GM18508 (cell line): Measurements from ENCODE around the gene NKD2.

ENCODE experiments used
- ATAC-seq: cut with Tn5 transposase; IDR thresholded peaks from one replicate; pipeline ENCODE4 v1.9.1; 2021; ENCODE audit warnings: moderate number of reproducible peaks; ENCODE audit not compliant: insufficient read depth, unreplicated experiment

The NKD2 gene

DNA sequence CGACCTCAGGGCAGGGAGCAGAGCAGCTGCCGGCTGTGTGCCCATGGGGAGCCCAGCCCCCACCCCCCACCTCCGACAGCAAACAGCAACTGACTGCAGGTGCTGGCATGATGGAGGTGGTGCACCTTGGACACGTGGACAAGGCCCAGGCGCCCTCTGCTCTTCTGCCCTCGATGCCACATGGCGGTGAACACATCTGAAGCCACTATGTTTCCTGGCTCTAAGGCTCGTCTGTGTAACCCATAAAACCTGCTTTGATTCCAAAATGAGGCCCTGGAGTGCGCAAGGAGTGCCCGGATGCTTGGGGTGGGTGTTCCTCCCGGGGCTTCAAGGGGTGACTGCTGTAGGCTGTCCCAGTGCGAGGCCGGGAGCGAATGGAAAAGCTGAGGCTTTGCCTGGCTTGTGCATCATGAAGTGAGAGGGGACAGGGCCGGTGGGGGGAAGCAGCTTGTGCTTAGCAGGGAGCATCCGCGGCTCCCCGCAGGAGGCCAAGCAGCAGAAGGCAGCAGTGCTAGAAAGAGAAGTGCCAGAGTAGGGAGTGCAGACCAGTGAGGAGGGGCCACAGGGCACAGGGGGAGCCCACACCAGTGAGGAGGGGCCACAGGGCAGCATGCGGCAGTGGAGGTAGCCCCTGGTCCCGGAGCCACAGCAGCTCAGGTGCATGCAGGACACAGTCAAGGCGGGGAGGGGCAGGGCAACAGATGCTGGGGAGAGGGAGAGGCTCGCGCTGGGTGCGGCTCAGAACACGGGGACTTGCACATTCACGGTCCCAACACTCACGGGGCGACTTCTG lies 30.0 kb downstream of the NKD2 start:
- ATAC-seq = no peak

DNA sequence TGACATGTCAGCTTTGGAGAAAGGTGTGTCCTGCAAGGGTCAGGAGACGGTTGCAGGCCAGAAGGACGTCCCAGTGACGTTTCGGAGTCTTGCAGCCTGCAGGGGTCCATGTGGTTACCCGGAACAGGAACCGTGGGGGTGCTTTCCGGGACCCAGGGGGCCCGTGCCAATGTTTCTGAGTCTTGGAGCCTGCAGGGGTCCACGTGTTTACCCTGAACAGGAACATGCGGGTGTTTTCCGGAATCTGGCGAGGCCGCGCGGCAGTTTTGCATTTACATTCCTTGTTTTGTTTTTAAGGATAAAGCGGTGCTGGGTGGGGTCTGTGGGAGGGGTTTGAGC lies 30.6 kb downstream of the NKD2 start:
- ATAC-seq = no peak

DNA sequence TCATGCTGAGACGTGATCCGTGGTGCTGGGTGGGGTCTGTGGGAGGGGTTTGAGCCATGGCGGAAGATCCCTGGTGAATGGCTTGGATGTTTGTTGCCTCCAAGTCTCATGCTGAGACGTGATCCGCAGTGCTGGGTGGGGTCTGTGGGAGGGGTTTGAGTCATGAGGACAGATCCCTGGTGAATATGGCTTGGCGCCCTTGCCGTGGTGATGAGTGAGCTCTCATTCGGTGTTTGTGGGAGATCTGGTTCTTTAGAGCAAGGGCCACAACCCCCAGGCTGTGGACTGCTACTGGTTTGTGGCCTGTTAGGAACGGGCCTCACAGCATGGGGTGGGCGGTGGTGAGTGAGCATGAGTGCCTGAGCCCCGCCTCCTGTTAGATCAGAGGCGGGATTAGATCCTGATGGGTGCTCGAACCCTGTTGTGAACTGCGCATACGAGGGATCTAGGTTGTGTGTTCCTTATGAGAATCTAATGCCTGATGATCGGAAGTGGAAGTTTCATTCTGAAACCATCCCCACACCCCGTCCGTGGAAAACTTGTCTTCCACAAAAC lies 31.2 kb downstream of the NKD2 start:
- ATAC-seq = no peak

DNA sequence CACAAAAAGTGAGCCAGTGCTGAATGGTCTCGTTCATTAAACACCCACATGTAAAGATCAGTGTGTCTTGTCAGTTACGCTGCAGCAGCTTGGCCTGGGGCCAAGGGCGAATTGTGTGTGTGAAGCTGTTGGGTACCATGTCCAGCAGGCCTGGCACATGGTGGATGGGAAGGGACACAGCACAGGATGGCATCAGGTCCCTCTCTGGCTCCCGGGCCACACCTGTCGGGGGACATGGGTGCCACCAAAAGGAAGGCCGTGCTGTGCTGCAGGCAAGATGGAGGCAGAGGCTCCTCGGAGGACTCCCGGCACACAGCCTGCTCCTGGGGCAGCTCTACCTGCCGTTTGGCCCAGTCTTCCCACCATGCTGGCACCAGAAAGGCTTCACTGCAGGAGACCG lies 32.0 kb downstream of the NKD2 start:
- ATAC-seq = no peak

DNA sequence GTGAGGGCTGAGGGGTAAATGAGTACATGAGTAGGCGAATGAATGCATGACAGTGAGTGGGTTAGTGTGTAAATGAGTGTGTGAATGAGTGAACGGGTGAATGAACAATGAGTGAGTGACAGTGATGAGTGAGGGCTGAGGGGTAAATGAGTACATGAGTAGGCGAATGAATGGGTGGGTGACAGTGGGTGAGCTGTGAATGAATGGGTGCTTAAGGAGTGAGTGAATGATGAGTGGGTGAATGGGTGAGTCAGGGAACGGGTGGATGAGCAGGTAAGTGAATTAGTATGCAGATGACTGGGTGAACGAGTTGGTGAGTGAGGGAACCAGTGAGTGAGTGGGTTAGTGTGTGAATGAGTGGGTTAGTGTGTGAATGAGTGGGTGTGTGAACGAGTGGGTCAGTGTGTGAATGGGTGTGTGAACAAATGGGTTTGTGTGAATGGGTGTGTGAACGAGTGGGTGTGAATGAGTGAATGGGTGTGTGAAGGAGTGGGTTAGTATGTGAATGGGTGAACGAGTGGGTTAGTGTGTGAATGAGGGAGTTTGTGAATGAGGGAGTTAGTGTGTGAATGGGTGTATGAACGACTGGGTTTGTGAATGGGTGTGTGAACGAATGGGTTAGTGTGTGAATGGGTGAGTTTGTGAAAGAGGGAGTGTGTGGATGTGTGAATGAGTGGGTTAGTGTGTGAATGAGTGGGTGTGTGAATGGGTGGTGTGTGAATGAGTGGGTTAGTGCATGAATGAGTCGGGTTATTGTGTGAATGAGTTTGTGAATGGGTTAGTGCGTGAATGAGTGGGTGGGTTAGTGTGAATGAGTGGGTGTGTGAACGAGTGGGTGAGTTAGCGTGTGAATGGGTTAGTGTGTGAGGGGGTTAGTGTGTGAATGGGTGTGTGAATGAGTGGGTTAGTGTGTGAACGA lies 32.9 kb downstream of the NKD2 start:
- ATAC-seq = no peak

DNA sequence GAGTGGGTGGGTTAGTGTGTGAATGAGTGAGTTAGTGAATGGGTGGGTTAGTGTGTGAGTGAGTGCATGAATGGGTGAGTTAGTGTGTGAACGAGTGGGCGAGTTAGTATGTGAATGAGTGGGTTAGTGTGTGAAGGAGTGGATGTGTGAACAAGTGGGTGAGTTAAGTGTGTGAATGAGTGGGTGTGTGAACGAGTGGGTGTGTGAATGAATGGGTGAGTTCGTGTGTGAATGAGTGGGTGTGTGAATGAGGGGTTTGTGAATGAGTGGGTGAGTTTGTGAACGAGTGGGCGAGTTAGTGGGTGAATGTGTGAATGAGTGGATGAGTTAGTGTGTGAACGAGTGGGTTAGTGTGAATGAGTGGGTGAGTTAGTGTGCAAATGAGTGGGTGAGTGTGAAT lies 34.0 kb downstream of the NKD2 start:
- ATAC-seq = no peak

DNA sequence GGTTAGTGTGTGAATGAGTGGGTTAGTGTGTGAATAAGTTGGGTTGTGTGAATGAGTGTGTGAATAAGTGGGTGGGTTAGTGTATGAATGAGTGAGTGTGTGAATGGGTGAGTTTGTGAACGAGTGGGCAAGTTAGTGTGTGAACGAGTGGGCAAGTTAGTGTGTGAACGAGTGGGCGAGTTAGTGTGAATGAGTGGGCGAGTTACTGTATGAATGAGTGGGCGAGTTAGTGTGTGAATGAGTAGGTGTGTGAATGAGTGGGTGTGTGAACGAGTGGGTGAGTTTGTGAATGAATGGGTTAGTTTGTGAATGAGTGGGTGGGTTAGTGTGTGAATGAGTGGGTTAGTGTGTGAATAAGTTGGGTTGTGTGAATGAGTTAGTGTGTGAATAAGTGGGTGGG lies 34.7 kb downstream of the NKD2 start:
- no peak for ATAC-seq

DNA sequence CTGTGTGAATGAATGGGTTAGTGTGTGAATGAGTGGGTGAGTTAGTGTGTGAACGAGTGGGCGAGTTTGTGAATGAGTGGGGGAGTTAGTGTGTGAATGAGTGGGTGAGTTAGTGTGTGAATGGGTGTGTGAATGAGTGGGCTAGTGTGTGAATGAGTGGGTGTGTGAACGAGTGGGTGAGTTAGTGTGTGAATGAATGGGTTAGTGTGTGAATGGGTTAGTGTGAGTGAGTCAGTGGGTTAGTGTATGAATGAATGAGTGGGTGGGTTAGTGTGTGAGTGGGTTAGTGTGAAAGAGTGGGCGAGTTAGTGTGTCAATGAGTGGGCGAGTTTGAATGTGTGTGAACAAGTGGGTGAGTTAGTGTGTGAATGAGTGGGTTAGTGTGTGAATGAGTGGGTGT lies 35.5 kb downstream of the NKD2 start:
- no peak for ATAC-seq

DNA sequence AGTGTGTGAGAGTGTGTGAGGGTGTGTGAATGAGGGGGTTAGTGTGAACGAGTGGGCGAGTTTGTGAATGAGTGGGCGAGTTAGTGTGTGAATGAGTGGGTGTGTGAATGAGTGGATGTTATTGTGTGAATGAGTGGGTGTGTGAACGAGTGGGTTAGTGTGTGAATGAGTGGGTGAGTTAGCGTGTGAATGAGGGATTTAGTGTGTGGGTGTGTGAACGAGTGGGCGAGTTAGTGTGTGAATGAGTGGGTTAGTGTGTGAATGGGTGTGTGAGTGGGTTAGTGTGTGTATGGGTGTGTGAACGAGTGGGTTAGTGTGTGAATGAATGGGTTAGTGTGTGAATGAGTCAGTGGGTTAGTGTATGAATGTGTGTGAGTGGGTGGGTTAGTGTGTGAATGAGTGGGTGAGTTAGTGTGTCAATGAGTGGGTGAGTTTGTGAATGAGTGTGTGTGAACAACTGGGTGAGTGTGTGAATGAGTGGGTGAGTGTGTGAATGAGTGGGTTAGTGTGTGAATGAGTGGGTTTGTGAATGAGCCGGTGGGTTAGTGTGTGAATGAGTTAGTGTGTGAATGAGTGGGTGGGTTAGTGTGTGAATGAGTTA lies 37.5 kb downstream of the NKD2 start:
- no peak for ATAC-seq

DNA sequence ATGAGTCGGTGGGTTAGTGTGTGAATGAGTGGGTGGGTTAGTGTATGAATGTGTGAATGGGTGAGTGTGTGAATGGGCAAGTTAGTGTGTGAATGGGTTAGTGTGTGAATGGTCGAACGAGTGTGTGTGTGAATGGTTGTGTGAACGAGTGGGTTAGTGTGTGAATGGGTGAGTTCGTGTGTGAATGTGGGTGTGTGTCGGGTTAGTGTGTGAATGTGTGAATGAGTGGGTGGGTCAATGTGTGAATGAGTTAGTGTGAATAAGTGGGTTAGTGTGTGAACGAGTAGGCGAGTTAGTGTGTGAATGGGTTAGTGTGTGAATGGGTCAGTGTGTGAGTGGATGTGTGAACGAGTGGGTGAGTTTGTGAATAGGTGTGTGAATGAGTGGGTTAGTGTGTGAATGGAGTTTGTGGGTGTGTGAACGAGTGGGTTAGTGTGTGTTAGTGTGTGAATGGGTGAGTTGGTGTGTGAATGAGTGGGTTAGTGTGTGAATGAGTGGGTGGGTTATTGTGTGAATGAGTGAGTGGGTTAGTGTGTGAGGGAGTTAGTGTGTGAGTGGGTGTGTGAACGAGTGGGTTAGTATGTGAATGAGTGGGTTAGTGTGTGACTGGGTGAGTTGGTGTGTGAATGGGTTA lies 38.8 kb downstream of the NKD2 start:
- ATAC-seq = no peak

DNA sequence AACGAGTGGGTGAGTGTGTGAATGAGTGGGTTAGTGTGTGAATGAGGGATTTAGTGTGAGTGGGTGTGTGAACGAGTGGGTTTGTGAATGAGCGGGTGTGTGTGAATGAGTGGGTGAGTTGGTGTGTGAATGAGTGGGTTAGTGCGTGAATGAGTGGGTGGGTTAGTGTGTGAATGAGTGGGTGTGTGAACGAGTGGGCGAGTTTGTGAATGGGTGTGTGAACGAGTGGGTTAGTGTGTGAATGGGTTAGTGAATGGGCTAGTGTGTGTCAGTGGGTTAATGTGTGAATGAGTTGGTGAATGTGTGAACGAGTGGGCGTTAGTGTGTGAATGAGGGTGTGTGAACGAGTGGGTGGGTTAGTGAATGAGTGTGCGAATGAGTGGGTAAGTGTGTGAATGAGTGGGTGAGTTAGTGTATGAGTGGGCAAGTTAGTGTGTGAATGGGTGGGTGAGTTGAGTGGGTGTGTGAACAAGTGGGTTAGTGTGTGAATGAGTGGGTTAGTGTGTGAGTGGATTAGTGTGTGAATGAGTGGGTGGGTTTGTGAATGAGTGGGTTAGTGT lies 39.6 kb downstream of the NKD2 start:
- ATAC-seq = no peak

DNA sequence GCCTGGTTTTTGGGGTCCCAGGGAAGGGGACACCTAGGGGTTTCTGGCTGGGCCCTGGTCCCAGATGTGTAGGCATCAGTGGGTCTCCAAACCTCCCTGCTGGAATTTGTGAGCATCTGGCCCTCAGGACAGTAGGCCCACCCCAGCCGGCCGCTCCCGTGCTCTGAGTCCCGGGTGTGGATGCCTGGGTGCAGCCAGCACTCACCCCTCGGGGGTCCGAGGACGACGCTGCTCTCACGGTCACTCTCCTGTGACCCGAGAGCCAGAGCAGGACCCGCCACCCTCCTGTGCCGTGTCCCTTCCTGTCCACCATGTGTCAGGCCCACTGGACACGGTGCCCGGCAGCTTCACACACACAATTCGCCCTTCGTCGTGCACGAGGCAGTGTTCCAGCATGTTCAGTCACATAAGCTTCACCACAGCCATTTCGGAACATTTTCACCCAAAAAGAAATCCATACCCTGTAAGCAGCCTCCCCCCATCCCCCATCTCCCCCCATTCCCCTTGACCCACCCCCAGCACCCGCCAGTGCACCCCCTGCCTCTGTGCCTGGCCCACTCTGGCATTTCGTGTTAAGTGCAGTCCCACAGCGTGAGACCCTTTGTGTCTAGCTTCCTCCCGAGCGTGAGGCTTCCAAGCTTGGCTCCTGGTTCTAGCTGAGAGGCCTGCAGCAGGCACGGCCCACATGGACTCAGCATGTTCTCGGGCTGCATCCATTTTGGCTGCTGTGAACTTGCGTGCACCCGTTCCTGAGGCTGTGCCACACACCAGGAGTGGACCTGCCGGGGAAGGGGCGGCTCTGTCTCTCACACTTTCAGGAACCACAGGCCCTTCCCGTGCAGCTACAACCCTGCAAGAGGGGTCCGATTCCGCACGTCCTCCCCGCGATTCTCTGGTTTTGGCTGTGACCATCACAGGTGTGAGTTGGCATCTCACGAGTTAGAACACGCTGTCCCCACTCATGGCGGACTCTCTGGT lies 40.5 kb downstream of the NKD2 start:
- ATAC-seq = no peak

DNA sequence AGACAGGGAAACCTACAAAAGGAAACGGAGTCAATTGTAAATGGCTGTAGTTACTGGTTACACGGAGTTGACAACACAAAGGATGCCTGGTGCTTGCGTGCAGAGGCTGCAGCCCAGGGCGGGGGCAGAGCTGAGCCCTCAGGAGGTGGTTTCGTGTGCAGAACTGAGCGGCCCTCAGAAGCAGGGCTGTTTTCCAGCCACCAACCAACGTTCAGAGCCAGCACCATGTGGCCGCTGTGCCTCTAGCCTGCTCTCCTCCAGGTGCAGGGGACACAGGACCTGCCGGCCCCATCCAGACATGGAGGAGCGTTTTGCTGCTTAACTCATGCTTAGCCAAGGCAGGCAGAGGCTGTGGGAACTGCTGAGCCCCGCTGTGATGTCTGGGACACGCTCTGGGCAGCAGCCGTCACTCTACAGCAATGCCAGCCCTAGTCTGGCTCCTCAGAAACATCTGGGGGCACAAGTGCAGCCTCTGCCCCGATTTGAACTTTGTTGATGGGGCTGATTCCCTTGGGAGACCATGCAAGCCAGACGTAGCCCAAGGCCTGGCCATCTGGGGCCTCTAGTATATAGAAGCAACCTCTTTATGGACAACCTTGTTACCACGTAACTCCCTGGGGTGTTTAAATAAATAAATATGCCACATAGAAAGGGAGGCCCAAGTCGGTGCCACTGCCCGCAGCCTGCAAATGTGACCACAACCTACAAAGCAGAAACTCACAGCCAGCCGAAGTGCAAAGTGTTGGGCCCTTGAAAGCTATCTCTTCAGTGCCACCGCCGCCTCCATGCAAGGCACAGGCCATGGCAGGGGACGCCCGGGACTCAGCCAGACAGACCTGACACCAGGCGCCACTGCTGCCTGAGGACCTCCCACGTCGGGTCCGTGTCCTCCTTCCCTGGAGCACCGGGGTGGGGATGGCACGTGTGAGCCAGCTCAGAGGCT lies 42.1 kb downstream of the NKD2 start:
- ATAC-seq = no peak

DNA sequence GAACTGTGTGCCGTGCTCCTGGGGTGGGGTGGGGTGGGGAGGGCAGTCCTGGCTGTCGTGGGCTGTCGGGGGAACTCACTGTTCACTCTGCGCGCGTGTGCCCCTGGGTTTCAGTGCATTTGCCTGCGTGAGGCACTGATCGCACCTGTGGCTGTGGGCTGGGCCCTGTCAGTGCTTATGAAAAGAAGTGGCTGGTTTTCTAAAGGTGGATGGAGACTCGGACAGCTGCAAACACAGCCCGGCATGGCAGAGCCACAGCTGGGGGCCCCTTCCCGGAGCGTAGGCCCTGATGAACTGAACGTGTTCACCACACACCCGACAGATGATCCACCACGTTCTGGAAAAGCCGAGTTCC lies 42.7 kb downstream of the NKD2 start:
- no peak for ATAC-seq

DNA sequence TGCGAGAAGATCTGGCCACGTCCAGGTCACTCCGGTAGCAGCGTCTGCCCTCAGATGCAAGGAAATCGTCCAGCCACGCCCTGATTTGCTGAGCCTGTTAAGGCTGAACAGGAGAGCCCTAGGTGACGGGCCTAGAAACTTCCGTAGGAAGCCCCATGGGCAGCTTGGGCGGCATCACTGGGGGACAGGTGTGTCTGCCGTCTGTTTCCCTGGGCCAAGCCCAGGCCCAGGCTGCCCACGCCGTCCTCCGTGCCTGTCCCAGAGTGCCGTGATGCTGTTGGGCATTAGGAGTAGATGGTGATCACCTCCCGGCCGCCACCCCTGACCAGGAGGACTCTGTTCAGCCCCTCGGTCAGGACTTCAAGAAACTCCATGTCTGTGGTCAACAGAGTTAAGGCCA lies 43.5 kb downstream of the NKD2 start:
- ATAC-seq = no peak

DNA sequence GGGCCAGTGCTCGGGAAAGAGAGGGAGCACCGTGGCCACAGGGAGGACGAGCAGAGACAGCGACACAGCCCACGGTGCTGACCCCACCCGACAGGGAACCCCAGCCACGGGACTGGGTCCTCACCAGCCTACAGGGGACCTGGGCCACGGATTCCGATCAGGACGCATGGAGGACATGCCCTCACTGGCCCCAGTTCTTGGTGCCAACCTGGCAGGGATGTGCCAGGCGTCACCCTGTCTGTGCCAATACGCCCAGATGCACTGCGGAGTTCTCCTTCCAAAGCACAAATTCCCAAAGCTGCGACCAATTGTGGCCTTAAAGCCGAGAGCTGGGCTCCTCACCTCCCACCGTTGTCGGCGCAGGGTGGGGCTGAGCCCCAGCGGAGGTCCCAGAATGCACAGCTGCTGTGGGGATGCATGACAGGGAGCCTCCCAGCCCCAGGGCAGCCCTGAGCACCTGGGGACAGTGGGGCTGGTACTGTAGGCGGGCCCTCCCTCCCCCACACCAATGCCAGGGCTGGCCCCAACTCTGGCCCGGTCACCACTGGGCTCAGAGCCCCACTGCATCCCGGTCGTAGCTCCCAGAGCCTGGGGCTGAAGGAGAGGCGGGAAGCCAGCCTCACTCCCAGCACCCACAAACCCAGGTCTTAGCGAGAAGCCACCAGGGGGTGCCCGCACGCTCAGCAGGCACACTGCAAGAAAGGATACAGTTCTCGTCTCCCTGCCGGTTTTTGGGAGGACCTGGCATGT lies 44.2 kb downstream of the NKD2 start:
- ATAC-seq = no peak

DNA sequence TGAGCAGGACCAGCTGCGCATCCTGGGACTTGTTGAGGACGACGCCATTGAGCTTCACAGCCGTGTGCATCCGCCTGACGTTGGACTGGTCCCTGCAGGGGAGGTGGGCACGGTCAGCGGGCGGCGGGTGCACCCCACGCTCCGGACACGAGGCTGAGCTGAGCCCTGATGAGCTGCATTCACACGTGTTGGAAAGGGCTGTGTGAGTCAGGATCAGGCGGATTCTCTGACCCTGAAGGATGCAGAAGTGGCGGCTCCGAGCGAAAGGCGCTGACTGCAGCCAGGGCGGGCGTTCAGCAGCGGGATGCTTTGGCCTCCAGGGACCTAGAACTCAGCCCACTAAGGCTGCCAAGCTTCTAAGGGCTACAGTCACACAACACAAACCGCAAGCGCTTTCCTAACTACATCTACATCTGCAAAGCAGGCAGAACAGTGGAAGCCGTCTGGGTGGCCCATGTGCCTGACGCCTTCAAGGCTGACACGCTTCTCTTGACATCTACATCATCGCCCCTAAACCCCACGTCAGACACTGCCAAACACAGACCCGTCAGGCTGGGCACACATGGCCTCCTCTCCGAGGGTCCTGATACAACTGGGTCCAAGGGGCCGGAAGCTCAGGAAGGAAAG lies 44.9 kb downstream of the NKD2 start:
- ATAC-seq = no peak
